ENCODE data around the gene PTF1A.

PTF1A gene, protein sequence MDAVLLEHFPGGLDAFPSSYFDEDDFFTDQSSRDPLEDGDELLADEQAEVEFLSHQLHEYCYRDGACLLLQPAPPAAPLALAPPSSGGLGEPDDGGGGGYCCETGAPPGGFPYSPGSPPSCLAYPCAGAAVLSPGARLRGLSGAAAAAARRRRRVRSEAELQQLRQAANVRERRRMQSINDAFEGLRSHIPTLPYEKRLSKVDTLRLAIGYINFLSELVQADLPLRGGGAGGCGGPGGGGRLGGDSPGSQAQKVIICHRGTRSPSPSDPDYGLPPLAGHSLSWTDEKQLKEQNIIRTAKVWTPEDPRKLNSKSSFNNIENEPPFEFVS

DNA sequence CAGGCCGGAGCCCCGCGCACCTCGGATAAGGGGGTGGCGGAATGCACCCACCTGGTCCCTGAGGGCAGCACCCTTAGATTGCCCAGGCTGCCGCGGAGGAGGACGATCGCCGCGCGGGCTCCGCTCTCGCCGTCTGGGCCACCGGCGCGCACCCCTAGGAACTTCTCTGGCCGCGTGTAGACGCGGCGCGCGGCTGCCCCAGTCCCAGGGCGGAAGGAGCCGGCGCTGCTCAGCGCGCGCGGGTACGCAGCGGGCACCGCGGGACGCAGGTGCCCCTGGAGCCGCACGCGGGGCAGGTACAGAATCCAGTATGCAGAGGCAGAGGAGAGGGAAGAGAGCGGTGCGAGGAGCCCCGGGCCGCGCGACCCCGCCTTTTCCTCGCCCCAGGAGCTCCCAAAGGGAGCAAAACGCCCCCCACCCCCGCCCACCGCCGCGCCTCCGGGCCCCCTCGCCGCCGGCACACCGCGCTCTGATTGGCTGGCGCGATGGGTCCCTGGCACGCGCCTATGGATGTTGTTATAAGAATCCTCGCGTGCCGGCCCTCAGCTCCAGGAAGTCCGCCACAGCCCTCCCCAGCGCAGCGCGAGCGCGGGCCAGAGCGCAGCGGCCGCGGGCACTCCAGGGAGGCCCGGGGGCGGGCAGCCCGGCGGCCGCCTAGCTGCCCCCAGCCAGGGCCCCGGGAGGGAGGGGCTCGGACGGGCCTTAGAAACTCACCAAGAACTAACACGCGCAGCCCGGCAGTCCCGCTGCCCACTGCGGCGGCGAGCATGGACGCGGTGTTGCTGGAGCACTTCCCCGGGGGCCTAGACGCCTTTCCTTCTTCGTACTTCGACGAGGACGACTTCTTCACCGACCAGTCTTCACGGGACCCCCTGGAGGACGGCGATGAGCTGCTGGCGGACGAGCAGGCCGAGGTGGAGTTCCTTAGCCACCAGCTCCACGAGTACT is at the start of gene PTF1A:
Gene PTF1A (plus strand): TSS at position 549 of the 948 bp plus-strand sequence. CDS start 219 bp downstream, at position 768.
- no peak within 1 kb of the TSS for H3K9ac ChIP-seq
- no peak within 1 kb of the TSS for H3K4me2 ChIP-seq
- H3K4me1 ChIP-seq: no peaks in the 10 kb centered on the region
- H4K20me1 ChIP-seq: no peaks in the 10 kb centered on the region
- no peak within 1 kb of the TSS for H3K4me3 ChIP-seq
- H3K36me3 ChIP-seq: no peaks in the 10 kb centered on the region
- TF ChIP-seq Cebpa-rat (IDR thresholded peaks at IDR 0.05): no peak
- H3K27ac ChIP-seq: no peak within 1 kb of the TSS
- peaks cover 0 to under 1% (median 0%) of the 10 kb centered on the region in 11 experiments; a peak in 3 of 22 replicates for H3K27me3 ChIP-seq
- peaks cover 40 to 49% (median 45%) of the 10 kb centered on the region in 11 experiments for H3K9me3 ChIP-seq (replicated peaks in 1 of 11)

- H3K27ac ChIP-seq: no peak overlapping the region
- no peaks in the 10 kb centered on the region for H4K20me1 ChIP-seq
- no peak overlapping the region for H3K4me3 ChIP-seq
- no peaks in the 10 kb centered on the region for H3K36me3 ChIP-seq
- H3K4me2 ChIP-seq: no peak overlapping the region
- no peaks in the 10 kb centered on the region for H3K4me1 ChIP-seq
- peaks cover 0 to 6% (median 0%) of the 10 kb centered on the region in 11 experiments; a peak in 5 of 22 replicates for H3K9me3 ChIP-seq (replicated peaks in 1 of 11)
- no peaks in the 10 kb centered on the region for H3K27me3 ChIP-seq
- no peak for TF ChIP-seq Cebpa-rat (IDR thresholded peaks at IDR 0.05)
- H3K9ac ChIP-seq: no peak overlapping the region
These were observed 45.9 kb upstream of the PTF1A start for GRCh38 chr10:23146258-23146657.

GRCh38 chr10:23147035-23147434 is 45.1 kb upstream of the PTF1A start:
- Histone ChIP-seq H4K20me1 (no peaks in the 10 kb centered on the region), H3K27me3 (no peaks in the 10 kb centered on the region), H3K9ac (no peak overlapping the region), H3K36me3 (no peaks in the 10 kb centered on the region), H3K9me3 (replicated peaks in 1 of 11) (no peaks in the 10 kb centered on the region), H3K27ac (no peak overlapping the region), H3K4me1 (no peaks in the 10 kb centered on the region), H3K4me2 (no peak overlapping the region), H3K4me3 (no peak overlapping the region)
- TF ChIP-seq Cebpa-rat (IDR thresholded peaks at IDR 0.05): no peak

- Histone ChIP-seq H3K4me2 (no peak overlapping the region), H3K9ac (no peak overlapping the region), H3K36me3 (no peaks in the 10 kb centered on the region), H4K20me1 (no peaks in the 10 kb centered on the region), H3K4me3 (no peak overlapping the region), H3K9me3 (replicated peaks in 1 of 11) (no peaks in the 10 kb centered on the region), H3K27ac (no peak overlapping the region), H3K4me1 (no peaks in the 10 kb centered on the region), H3K27me3 (no peaks in the 10 kb centered on the region)
- no peak for TF ChIP-seq Cebpa-rat (IDR thresholded peaks at IDR 0.05)
These were observed 43.9 kb upstream of the PTF1A start for GRCh38 chr10:23148214-23148613.

DNA sequence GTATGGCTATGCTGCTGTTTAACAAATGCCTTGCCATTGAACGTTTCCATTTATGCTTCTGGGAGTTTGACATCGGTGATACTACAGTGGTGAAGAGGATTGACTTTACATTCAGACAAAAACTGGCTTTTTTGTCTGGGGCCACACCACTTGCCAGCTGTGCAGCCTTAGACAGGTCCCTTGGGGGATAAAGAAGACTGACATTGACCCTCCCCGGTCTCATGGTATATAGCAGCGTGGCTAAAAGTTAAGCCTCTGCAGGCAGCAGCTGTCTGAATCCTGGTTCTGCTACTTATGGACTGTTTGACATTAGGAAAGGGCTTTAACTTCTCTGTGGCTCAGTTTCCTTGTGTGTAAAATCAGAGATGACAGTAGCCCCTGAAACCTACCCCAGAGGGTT is 42.0 kb upstream of the PTF1A start:
- Histone ChIP-seq H4K20me1 (no peaks in the 10 kb centered on the region), H3K9me3 (replicated peaks in 1 of 11) (no peaks in the 10 kb centered on the region), H3K4me1 (no peaks in the 10 kb centered on the region), H3K4me2 (no peak overlapping the region), H3K4me3 (no peak overlapping the region), H3K36me3 (no peaks in the 10 kb centered on the region), H3K9ac (no peak overlapping the region), H3K27ac (no peak overlapping the region), H3K27me3 (no peaks in the 10 kb centered on the region)
- no peak for TF ChIP-seq Cebpa-rat (IDR thresholded peaks at IDR 0.05)

GRCh38 chr10:23150610-23151009 is 41.5 kb upstream of the PTF1A start:
- H3K4me2 ChIP-seq: no peak overlapping the region
- no peaks in the 10 kb centered on the region for H3K4me1 ChIP-seq
- no peak overlapping the region for H3K4me3 ChIP-seq
- no peak for TF ChIP-seq Cebpa-rat (IDR thresholded peaks at IDR 0.05)
- no peaks in the 10 kb centered on the region for H4K20me1 ChIP-seq
- H3K27ac ChIP-seq: no peak overlapping the region
- H3K9ac ChIP-seq: no peak overlapping the region
- no peaks in the 10 kb centered on the region for H3K9me3 ChIP-seq (replicated peaks in 1 of 11)
- H3K36me3 ChIP-seq: no peaks in the 10 kb centered on the region
- no peaks in the 10 kb centered on the region for H3K27me3 ChIP-seq

DNA sequence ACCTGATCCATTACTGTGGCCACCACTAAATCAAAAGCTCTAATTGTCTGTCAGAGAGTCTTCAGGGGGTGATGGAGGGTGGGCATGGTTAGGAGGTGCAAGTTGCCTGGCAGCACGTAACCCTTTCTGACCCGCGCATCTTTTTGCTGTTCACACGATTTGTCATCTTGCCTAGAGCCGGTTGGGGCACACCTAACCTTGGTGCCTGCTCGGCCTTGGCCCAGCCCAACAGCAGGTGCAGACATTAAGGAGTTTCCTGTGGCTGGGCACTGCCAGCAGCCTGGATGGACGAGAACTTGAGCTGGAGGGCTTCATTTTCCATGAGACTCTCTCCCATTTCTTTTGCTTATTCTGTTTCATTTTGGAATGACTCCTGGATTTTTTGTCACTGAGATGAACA is 41.0 kb upstream of the PTF1A start:
- Histone ChIP-seq H3K4me3 (no peak overlapping the region), H3K9ac (no peak overlapping the region), H3K27me3 (no peaks in the 10 kb centered on the region), H3K36me3 (no peaks in the 10 kb centered on the region), H3K9me3 (replicated peaks in 1 of 11) (no peaks in the 10 kb centered on the region), H3K4me1 (peaks cover 0 to 3% (median 0%) of the 10 kb centered on the region in 10 experiments; a peak in 3 of 20 replicates), H3K4me2 (no peak overlapping the region), H3K27ac (no peak overlapping the region), H4K20me1 (no peaks in the 10 kb centered on the region)
- no peak for TF ChIP-seq Cebpa-rat (IDR thresholded peaks at IDR 0.05)

GRCh38 chr10:23155169-23155568 is 36.9 kb upstream of the PTF1A start:
- Histone ChIP-seq H3K9ac (no peak overlapping the region), H3K27ac (no peak overlapping the region), H3K9me3 (replicated peaks in 1 of 11) (no peaks in the 10 kb centered on the region), H3K27me3 (no peaks in the 10 kb centered on the region), H4K20me1 (no peaks in the 10 kb centered on the region), H3K4me3 (no peak overlapping the region), H3K4me2 (no peak overlapping the region), H3K4me1 (peaks cover 7 to 21% (median 18%) of the 10 kb centered on the region in 10 experiments; a peak in 17 of 20 replicates), H3K36me3 (no peaks in the 10 kb centered on the region)
- no peak for TF ChIP-seq Cebpa-rat (IDR thresholded peaks at IDR 0.05)

DNA sequence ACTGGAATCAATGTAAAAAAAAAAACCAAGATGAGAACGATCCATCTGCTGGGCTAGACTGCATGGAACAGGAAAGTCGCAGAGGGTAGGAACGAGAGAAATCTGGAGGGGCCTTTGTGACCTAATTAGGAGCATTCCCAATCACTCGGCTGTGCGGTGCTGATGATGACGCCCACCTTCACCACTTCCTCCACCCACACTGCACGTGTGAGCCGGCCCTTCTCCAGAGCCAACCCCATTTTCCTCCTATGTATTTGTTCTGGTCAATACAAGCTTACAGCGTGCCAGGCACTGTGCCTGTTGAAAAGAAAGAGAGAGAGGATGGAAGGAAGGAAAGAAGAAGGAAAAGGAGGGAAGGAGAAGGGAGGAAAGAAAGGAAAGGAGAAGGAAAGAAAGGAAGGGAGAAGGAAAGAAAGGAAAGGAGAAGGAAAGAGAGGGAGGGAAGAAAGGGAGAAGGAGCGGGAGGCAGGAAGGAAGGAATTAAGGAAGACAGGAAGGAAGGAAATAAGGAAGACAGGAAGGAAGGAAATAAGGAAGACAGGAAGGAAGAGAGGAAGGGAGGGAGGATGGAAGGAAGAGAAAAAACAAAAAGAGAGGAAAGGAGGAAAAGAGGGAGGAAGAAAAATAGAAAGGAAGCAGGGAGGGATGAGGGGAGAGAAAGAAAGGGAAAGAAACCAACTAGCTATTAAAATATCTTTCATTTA is 35.5 kb upstream of the PTF1A start:
- Histone ChIP-seq H3K4me1 (peaks cover 7 to 21% (median 18%) of the 10 kb centered on the region in 10 experiments; a peak in 17 of 20 replicates), H3K27me3 (no peaks in the 10 kb centered on the region), H3K9me3 (replicated peaks in 1 of 11) (no peaks in the 10 kb centered on the region), H3K9ac (no peak overlapping the region), H3K4me3 (no peak overlapping the region), H3K36me3 (no peaks in the 10 kb centered on the region), H3K27ac (no peak overlapping the region), H3K4me2 (peak overlapping the region in 8 of 11 experiments; percentile 21 to 41 (median 36); a peak in 13 of 22 replicates), H4K20me1 (no peaks in the 10 kb centered on the region)
- TF ChIP-seq Cebpa-rat (IDR thresholded peaks at IDR 0.05): no peak
